Fibroblast of upper back skin (primary cell): Measurements from ENCODE around the gene NCF2.
"Not testable (repeated sequence)": the region's sequence is repeated elsewhere in the genome, so short reads cannot be mapped to it uniquely, and the experiment has no call there.

ENCODE experiments used
- DNase-seq: peaks from one replicate; pipeline ENCODE4 v3.0.0-alpha.2; 2013

Gene NCF2, protein sequence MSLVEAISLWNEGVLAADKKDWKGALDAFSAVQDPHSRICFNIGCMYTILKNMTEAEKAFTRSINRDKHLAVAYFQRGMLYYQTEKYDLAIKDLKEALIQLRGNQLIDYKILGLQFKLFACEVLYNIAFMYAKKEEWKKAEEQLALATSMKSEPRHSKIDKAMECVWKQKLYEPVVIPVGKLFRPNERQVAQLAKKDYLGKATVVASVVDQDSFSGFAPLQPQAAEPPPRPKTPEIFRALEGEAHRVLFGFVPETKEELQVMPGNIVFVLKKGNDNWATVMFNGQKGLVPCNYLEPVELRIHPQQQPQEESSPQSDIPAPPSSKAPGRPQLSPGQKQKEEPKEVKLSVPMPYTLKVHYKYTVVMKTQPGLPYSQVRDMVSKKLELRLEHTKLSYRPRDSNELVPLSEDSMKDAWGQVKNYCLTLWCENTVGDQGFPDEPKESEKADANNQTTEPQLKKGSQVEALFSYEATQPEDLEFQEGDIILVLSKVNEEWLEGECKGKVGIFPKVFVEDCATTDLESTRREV

GRCh38 chr1:183590244-183591191, at the start of gene NCF2:
TSS of gene NCF2 (minus strand) at chr1:183590459. CDS start at chr1:183590329, 130 bp downstream.
- no peak for DNase-seq

DNA sequence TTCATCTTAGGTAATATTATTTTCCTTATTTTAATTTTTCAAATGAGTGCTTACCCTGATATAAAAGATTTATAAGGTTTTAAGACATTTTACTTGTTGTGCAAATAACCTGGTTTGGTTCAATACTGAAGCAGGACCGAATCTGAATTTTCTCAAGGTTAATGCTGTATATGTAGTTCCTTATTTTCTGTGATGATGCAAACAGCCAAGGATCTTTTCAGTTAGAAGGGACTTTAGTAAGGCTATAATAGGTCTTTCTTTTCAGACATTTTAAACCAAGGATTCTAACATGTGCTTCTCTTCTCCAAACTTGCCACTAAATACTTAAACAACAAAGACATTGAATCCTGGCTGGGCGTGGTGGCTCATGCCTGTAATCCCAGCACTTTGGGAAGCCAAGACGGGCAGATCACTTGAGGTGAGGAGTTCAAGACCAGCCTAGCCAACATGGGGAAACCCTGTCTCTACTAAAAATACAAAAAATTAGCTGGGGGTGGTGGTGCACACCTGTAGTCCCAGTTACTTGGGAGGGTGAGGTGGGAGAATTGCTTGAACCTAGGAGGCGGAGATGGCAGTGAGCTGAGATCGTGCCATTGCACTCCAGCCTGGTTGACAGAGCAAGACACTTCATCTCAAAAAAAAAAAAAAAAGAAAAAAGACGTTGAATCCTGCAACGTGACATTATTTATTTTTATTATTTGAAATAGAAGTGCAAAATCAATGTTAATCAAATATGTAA, 48.6 kb upstream of the NCF2 start:
- DNase-seq: no peak

- no peak for DNase-seq
Observed at GRCh38 chr1:183636783-183637182, 46.5 kb upstream of the NCF2 start.

- no peak for DNase-seq
Observed at GRCh38 chr1:183636334-183636682, 46.0 kb upstream of the NCF2 start.

DNA sequence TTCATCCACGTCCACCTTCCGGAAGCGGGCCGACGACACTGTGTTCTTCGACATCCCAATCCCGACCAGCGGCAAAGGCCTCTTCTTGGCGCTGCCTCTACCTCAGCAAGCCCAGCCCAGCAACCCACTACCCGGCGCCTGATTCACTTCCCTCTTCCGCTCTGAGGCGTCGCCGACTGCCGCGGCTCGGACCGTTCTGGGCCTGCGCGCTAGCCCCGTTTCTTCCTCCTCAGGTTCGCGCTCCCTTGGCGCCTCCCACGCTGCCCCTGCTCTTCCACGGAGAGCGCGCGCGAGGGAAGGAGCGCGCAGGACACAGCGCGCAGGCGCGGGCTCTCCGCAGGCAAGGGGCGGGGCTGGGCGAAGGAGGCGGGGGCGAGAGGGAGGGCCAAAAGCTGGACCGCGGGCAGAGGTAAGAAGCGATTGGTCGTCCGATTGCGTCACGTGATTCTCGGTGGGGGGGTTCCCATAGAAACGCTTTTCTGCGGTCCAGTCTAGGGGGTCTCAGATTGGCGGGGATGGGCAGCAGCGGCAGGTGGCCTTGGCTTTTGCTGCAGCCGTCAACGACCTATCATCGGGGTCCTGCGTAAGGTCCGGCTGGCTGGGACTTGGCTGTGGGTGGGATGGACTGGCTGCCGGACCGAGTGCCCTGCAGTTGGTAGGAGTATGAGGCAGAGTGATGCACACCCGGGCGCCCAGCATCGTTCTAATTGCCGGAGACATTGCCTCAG, 45.5 kb upstream of the NCF2 start, which contains the start of gene ARPC5:
ARPC5 (minus strand) TSS at position 178 of the 728 bp plus-strand sequence; CDS start at position 54, 124 bp downstream.
- peak; percentile 98 for DNase-seq

DNA sequence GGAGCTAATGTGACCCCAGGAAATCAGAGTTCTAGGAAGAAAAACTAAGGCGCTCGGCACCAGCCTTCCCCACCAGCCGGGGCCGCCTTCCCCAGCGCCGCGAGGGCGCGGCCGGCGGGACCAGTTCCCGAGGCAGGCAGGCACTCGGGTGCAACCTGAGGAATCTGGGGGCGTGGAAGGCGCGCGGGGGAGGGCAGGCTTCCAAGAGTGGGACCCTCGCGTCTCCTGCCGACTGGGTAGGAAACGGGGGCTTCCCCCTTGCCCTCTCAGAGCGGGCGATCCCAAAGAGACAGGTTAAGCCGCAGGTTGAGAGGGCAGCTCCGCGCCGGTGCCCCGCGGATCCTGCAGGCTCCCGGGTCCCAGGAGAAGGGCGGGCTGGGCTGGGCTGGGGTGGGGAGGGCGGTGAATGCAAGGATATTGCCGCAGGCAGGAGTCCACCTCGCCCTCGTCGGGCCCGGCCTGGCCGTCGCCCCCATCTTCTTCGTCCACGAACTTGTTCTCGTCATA, 44.9 kb upstream of the NCF2 start:
- DNase-seq: no peak

DNA sequence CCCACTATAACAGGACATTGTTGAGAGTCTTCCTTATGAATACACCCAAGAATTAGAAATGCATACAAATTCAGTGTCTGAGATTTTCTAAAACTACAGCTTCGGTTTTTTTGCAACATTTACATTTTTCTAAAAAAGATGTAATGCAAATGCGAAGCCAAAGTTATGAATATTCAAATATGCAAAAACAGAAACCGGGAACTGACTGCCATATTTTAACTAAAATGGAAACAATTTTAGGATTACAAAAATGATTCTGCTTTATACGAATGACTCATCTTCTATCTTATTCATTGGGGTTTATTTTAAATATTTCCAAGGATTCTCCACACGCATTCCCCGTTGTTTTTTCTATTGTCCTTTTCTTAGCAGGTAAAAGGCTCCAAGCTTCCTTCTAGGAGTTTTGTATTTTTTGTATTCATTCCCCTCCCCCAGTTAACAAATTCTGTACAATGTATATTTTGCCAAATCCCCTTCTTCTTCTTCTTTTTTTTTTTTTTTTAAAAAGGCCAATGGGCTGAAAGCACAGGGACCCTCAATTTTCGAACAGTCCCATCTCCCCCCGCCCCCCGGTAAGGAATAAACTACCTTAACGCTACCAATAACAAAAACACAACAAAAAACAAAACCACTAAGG, 44.3 kb upstream of the NCF2 start:
- DNase-seq: no peak

DNA sequence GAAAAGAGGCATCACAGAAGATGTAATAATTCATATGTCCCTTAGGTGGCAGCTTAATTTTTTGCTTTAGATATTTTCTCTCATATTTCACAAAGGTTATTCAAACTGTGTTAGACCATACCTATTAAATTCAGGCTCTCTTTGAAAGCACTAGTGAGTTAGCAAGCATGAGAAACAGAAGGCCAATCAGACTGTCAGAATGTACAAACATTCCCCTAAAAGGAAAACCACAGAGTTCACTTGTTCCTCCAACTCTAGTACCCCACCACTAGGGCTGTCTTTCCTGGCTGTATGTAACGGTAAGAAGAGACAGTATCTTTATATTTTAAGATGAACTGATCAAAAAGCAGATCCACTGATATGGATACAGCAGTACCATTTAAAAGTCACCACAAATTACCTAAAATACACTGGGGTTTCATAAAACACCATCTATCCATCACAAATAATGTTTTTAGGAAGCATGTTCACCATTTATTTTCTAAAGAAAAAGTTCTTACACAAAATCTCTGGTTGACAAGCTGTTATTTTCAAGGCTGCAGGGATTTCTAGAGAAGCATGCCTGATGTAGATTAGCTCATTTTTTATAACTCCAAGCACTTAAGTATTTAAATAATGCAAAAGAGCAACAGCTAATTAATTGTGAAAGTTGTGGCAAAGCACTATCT, 43.6 kb upstream of the NCF2 start:
- DNase-seq: peak; percentile 95

DNA sequence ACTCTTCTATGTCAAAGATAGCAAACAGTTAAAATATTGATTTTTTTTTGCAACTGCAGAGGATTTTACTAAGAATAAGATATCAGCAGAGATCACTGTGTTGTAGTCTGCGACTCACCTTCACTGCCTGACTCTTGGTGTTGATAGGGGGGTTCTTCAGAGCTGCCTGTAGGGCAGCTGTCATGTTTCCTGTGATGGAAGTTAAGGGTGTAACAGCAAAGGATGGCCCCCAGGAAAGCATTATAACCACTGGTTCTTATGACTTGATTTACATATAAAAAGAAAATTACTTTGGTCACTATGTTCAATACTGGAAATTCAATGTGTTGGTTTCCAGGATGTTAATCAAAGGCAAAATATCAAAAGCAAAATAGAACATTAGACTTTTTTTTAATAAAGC, 42.7 kb upstream of the NCF2 start:
- no peak for DNase-seq

DNA sequence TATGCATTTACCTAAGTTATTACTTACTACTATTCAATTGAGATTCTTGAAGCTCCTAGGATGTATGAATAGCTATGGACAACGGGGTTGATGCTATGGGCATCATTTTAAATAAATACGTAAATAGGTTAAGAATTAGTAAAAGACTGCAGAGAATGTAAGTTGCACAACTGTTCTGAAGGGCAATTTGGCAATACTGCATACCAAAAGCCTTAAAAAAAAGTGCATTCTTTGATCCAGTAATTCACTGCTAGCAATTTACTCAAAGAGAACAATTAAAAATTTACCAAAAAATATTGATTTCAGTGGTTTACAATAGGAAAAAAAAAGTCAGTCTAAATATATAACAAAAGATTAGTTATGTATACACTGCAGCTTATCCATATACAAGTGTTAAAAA, 41.9 kb upstream of the NCF2 start:
- DNase-seq: peak; percentile 68

DNA sequence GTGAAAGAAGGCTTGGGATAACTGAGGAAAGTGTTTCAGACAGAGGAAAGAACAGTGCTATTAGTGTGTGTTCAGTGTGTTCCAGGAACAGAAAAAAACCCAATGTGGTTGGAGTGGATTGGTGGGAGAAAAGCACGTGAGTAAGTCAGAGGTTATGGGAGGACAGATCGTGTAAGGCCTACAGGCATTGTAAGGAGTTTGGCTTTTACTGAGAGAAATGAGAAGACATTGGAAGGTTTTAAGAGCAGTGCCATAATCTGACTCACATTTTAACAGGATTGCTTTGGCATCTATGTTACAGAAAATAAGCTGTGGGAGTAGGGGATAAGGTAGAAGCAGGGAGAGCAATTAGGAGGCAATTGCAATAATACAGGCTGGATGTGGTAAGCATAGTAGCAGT, 40.5 kb upstream of the NCF2 start:
- DNase-seq: no peak

DNA sequence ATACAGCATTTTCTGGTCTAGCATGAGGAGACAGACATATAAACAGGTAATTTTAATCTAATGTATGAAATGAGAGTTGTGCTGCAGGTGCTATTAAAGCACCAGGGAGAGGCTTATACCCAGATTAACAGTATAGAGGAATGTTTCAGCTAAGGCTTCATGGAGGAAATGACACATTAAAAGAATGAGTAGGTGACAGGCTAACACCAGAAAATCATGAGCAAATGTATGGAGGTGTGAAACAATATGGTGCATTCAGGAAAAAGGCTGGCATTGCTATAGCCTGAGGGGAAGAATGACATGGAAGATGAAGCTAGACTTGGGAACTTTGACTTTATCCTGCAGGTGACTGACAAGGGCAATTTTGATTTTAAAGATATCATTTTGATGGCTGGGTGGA, 38.3 kb upstream of the NCF2 start:
- DNase-seq: no peak

DNA sequence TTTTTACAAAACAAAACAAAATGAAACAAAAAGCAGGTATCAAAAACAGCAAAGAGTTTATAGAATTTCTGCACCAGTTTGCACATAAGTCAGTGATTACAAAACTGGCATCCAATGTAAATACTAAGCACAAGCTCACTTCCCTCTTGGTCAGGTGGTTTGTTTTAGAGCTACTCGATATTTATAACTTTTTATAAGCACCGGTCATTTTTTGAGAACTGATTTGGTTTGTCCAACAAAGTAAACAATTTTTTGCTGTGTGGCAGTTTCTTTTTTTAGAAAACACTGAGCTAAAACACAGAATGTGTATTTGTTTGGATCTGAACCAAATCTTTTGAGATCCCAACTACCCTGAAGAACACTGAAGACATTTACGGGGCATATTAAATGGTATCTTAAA, 36.0 kb upstream of the NCF2 start:
- DNase-seq: not testable (repeated sequence)

DNA sequence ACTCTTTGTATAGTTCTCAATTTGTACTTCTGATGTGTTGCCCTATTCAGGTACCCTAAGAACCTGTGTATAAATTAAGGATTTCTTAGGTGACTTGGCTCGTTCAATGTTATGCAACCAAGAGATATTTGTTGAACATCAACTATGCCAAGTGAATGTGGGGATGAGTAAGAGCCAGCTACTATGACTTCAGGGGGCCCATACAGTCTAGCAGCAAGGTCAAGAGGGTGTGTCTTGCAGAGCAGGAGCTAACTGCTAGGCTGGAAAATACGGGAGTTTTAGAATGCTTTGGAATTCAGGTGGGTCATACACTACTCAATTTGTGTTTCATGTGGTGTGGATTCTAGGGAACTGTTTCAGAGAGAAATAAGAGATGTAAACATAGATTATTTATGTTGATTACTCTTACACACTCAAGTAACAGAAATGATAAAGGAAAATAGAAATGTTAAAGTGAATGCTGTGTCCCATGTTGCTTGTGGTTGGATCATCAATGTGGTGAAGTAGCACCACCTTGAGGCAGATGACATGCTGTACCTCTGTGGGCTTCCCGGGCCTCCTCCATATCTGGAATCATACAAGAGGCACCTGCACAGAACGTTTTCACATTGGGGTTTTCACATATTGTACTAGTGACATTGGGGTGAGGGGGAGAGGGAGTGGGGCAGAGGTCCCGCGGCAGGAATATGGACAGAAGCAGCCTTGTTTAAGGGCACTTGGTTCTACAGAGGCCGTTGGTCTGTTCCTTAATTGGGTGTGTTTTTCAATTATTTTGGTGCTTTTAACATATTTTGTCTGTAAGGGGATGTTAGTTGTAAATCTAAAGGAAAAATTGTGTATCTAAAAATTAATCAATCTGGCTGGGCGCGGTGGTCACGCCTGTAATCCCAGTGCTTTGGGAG, 32.9 kb upstream of the NCF2 start:
- peak; percentile 75 for DNase-seq

DNA sequence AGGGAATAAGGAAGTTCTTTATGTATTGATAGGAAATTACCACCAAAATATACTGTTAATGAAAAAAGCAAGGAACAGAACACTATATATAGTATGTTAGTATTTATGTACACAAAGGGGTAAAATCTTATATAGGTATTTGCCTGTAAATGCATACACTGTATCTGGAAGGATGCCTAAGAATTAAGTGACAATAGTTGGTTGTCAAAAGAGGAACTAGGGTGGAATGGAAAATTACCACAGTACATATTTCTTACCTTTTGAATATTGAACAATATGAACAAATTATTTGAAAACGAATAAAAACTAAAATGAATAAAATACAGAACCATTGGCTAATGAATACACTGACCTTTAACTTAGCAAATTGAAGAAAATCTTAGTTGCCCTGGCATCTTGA, 31.8 kb upstream of the NCF2 start:
- no peak for DNase-seq

- no peak for DNase-seq
Observed at GRCh38 chr1:183620311-183620710, 30.1 kb upstream of the NCF2 start.

DNA sequence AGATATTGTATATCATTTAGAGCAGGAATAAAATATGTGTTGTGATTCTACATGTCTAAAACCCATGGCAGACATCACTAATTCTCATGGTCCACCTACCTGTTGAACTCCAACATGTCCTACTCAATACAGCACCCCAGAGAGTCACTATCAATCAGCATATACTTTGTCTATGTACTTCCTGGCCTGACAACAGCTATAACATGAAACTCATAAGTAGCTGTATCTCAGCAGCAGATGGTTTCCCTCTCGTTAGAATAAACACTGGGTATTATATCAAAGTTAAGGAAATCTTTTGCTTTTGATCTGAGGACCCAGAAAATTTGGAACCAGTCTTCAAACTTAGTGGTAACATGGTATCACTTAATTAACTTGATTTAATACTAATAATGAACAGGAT, 29.5 kb upstream of the NCF2 start:
- no peak for DNase-seq

DNA sequence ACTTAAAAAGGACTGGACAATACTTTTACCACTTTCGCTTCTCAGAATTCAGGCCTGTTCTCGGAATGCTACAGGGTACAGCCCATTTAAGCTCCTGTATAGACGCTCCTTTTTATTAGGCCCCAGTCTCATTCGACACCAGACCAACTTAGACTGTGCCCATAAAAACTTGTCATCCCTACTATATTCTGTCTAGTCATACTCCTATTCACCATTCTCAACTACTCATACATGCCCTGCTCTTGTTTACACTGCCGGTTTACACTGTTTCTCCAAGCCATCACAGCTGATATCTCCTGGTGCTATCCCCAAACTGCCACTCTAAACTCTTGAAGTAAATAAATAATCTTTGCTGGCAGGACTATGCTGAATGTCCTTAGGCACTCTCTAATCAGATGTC, 27.9 kb upstream of the NCF2 start:
- DNase-seq: not testable (repeated sequence)

DNA sequence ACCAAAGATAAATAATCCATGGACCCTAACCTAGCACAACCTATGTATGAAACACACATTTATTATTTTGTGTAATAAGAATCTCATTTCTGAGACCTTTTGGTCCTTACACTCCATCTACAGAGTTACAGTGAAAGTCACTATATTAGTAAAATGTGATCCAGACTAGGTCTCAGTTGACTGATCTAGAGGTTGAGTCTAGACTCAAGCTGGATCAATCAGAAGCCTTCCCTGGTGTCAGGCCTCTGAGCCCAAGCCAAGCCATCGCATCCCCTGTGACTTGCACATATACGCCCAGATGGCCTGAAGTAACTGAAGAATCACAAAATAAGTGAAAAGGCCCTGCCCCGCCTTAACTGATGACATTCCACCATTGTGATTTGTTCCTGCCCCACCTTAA, 22.7 kb upstream of the NCF2 start:
- DNase-seq: not testable (repeated sequence)

- no peak for DNase-seq
Observed at GRCh38 chr1:183612407-183612806, 22.1 kb upstream of the NCF2 start.
